Parathyroid adenoma (tissue), 2 donors: ENCODE data around the gene WNK3.

ENCODE experiments used
- H2AFZ ChIP-seq: fragments of 300-600 bp; sonication (generic); one replicate; pipeline ENCODE4 v1.7.0; 2017; ENCODE audit warnings: antibody characterized with exemption, mild to moderate bottlenecking
- H3K27ac ChIP-seq: fragments of 300-600 bp; sonication (generic); one replicate; pipeline ENCODE4 v1.7.0; 2017
- H3K27me3 ChIP-seq: fragments of 300-600 bp; sonication (generic); one replicate; pipeline ENCODE4 v1.7.0; 2017; ENCODE audit warnings: low read length; ENCODE audit not compliant: control insufficient read depth, insufficient read depth
- H3K36me3 ChIP-seq: fragments of 300-600 bp; sonication (generic); one replicate; pipeline ENCODE4 v1.7.0; 2017; ENCODE audit warnings: low read length; ENCODE audit not compliant: control insufficient read depth, insufficient read depth
- H3K4me1 ChIP-seq: fragments of 300-600 bp; sonication (generic); one replicate; pipeline ENCODE4 v1.7.0; 2017; ENCODE audit warnings: control low read depth
- H3K4me2 ChIP-seq: fragments of 300-600 bp; sonication (generic); one replicate; pipeline ENCODE4 v1.7.0; 2017; ENCODE audit warnings: low read length
- H3K4me3 ChIP-seq: fragments of 300-600 bp; sonication (generic); one replicate; pipeline ENCODE4 v1.7.0; 2017; ENCODE audit warnings: low read depth, low read length
- H3K79me2 ChIP-seq: fragments of 300-600 bp; sonication (generic); one replicate; pipeline ENCODE4 v1.7.0; 2017; ENCODE audit warnings: control low read depth
- H3K9ac ChIP-seq: fragments of 300-600 bp; sonication (generic); one replicate; pipeline ENCODE4 v1.7.0; 2017; ENCODE audit warnings: mild to moderate bottlenecking
- H3K9me3 ChIP-seq: fragments of 300-600 bp; sonication (generic); one replicate; pipeline ENCODE4 v1.7.0; 2017; ENCODE audit warnings: low read length; ENCODE audit not compliant: control insufficient read depth
- CTCF ChIP-seq: fragments of 300-600 bp; sonication (generic); IDR thresholded peaks from one replicate; pipeline ENCODE4 v1.7.0; 2017; ENCODE audit warnings: antibody characterized with exemption, mild to moderate bottlenecking
- donor health status: primary hyperparathyroidism.

Gene WNK3

GRCh38 chrX:54230435-54231148 lies 127.3 kb downstream of the WNK3 start:
- no peak overlapping the region for H3K4me2 ChIP-seq
- H2AFZ ChIP-seq, result no peak overlapping the region
- H3K4me1 ChIP-seq, result no peaks in the 10 kb centered on the region
- no peaks in the 10 kb centered on the region for H3K36me3 ChIP-seq
- no peak overlapping the region for H3K4me3 ChIP-seq
- no peaks in the 10 kb centered on the region for H3K79me2 ChIP-seq
- H3K27ac ChIP-seq, result no peak overlapping the region
- no peak overlapping the region for H3K9ac ChIP-seq
- no peak for TF ChIP-seq CTCF
- H3K9me3 ChIP-seq, result no peaks in the 10 kb centered on the region
- no peaks in the 10 kb centered on the region for H3K27me3 ChIP-seq

GRCh38 chrX:54223581-54223980 lies 134.3 kb downstream of the WNK3 start:
- H3K79me2 ChIP-seq, result no peaks in the 10 kb centered on the region
- no peaks in the 10 kb centered on the region for H3K27me3 ChIP-seq
- no peaks in the 10 kb centered on the region for H3K36me3 ChIP-seq
- H3K4me2 ChIP-seq, result no peak overlapping the region
- no peak for TF ChIP-seq CTCF
- H3K4me1 ChIP-seq, result no peaks in the 10 kb centered on the region
- no peaks in the 10 kb centered on the region for H3K9me3 ChIP-seq
- H3K4me3 ChIP-seq, result no peak overlapping the region
- H3K27ac ChIP-seq, result no peak overlapping the region
- no peak overlapping the region for H3K9ac ChIP-seq
- H2AFZ ChIP-seq, result no peak overlapping the region

DNA sequence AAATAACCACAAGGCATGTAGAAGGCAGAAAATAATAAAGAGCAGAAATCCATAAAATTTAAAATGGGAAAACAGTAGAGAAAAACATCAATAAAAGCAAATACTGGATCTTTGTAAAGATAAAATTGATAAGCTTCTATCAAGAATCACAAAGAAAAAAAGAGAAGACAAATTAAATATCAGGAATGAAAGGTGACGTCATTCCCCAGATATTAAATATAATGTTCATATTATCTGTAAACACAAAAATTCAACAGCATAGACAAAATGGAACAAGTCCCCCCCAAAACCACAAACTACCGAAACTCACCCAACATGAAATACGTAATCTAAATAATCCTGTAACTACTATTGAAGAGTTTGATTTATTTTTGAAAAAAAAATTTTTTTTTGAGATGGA lies 144.2 kb downstream of the WNK3 start:
- H3K36me3 ChIP-seq, result no peaks in the 10 kb centered on the region
- no peaks in the 10 kb centered on the region for H3K79me2 ChIP-seq
- H3K4me2 ChIP-seq, result no peak overlapping the region
- no peak for TF ChIP-seq CTCF
- no peak overlapping the region for H3K4me3 ChIP-seq
- no peak overlapping the region for H3K9ac ChIP-seq
- no peak overlapping the region for H3K27ac ChIP-seq
- no peaks in the 10 kb centered on the region for H3K9me3 ChIP-seq
- H2AFZ ChIP-seq, result no peak overlapping the region
- no peaks in the 10 kb centered on the region for H3K27me3 ChIP-seq
- no peaks in the 10 kb centered on the region for H3K4me1 ChIP-seq

GRCh38 chrX:54208531-54208930 lies 149.3 kb downstream of the WNK3 start:
- H3K4me2 ChIP-seq, result no peak overlapping the region
- H3K9me3 ChIP-seq, result no peaks in the 10 kb centered on the region
- H3K27me3 ChIP-seq, result no peaks in the 10 kb centered on the region
- no peaks in the 10 kb centered on the region for H3K36me3 ChIP-seq
- no peak overlapping the region for H3K9ac ChIP-seq
- H3K4me3 ChIP-seq, result no peak overlapping the region
- no peaks in the 10 kb centered on the region for H3K79me2 ChIP-seq
- no peaks in the 10 kb centered on the region for H3K4me1 ChIP-seq
- no peak overlapping the region for H3K27ac ChIP-seq
- no peak overlapping the region for H2AFZ ChIP-seq
- TF ChIP-seq CTCF, result no peak

GRCh38 chrX:54198262-54198661 lies 159.6 kb downstream of the WNK3 start:
- Histone ChIP-seq H3K79me2 (no peaks in the 10 kb centered on the region), H3K27me3 (no peaks in the 10 kb centered on the region), H3K9ac (no peak overlapping the region), H3K9me3 (no peaks in the 10 kb centered on the region), H3K4me2 (no peak overlapping the region), H3K36me3 (no peaks in the 10 kb centered on the region), H3K27ac (no peak overlapping the region), H3K4me1 (peaks cover 2% of the 10 kb centered on the region), H3K4me3 (no peak overlapping the region), H2AFZ (no peak overlapping the region)
- no peak for TF ChIP-seq CTCF
